ENCODE data around the gene CPLX1. TPM values are rescaled to one million over a fixed set of nuclear protein-coding genes. Genes with fewer than 3 reads are reported as not detected.
A peak's percentile ranks its signal among the peaks of the same experiment; 100 is the strongest.

CPLX1 gene
- total RNA-seq, 1 donor from 2014 or later, result 1.1 TPM

DNA sequence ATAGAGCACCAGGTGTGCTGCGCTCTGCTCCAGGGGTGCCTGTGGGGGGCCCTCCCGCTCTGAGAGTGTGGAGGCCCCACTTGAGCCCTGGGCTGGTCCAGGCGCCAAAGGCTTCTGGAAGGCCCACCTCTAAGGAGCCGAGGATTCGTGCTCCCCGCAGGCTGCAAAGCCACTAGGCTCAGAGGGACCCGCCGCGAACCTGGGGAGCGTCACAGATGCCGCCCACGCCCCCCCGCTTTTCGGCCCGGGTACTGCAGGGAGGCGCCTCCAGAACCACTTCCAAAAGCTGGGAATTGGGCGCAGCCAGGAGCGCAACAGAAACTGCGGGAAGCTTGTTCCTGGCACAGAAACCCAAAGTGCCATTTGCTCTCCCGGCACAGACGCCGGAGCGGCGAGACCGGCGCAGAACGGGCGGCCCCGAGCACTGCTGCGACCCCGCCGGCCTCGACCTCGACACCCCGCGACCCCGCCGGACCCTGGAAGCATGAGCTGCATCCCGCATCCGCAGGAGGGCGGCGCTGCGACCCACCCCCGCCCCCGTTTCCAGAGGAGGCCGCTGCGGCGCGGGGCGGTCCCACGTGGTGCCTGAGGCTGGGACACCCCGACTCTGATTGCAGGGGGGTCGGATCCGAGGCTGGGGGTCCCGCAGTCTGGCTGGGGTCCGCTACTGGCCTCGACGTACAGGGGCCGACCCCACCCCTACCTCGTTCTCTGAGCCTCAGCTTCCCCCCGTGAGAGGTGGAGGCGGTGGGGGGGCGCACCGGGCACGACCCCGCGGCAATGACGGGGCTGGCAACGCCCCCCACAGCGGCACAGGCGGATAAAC, 30.8 kb downstream of the CPLX1 start:
- Histone ChIP-seq H3K27me3 (peaks cover 33% of the 10 kb centered on the region), H3K4me1 (peaks cover 4 to 9% of the 10 kb centered on the region in 2 donors), H3K27ac (no peak overlapping the region), H3K9me3 (no peaks in the 10 kb centered on the region), H3K36me3 (no peaks in the 10 kb centered on the region), H3K4me3 (peak overlapping the region in 1 of 2 donors; percentile 39)
- no peak for TF ChIP-seq CTCF (IDR thresholded peaks at IDR 0.05)
- intact Hi-C loops (cut with DNase I), result no loop called here
- DNase-seq (ENCODE audit: low spot score in 2 of 2), result no peak

DNA sequence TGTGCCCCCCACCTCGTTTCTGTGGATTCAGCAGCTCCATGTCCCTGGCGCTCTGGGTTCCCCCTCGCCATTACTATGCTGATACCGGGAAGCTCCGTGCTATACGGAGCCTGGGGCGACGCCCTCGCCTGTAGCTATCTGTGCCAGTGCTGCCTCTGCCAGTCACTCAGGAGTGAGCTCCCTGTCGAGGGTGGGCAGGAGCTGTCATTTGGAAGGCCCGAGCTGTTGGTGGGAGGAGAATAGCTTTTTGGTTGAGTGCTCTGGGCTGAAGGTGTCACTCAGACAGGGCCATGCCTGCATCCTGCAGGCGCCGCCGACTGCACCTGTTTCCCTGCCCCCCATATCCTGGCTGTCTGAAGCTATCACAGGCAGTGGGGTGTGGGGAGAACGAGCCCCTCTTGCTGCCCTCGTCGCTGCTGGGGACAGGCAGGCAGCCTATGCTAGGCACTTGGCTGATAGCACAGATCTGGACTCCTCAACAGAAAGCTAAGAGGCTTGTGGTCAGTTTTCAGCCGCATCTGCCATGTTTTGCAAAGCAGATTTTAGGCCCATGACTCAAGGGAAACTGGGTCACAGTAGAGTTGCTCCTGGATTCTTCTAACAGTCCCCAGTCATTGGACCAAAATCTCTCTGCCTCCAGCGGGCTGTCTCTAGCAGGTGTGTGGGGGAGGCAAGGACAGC, 31.8 kb downstream of the CPLX1 start:
- intact Hi-C loops (cut with DNase I), result no loop called here
- H3K27ac ChIP-seq, result no peak overlapping the region
- H3K4me1 ChIP-seq, result peaks cover 4 to 9% of the 10 kb centered on the region in 2 donors
- H3K36me3 ChIP-seq, result no peaks in the 10 kb centered on the region
- no peak for DNase-seq (ENCODE audit: low spot score in 2 of 2)
- TF ChIP-seq CTCF (IDR thresholded peaks at IDR 0.05), result no peak
- H3K9me3 ChIP-seq, result no peaks in the 10 kb centered on the region
- H3K27me3 ChIP-seq, result peaks cover 33% of the 10 kb centered on the region
- H3K4me3 ChIP-seq, result no peak overlapping the region

DNA sequence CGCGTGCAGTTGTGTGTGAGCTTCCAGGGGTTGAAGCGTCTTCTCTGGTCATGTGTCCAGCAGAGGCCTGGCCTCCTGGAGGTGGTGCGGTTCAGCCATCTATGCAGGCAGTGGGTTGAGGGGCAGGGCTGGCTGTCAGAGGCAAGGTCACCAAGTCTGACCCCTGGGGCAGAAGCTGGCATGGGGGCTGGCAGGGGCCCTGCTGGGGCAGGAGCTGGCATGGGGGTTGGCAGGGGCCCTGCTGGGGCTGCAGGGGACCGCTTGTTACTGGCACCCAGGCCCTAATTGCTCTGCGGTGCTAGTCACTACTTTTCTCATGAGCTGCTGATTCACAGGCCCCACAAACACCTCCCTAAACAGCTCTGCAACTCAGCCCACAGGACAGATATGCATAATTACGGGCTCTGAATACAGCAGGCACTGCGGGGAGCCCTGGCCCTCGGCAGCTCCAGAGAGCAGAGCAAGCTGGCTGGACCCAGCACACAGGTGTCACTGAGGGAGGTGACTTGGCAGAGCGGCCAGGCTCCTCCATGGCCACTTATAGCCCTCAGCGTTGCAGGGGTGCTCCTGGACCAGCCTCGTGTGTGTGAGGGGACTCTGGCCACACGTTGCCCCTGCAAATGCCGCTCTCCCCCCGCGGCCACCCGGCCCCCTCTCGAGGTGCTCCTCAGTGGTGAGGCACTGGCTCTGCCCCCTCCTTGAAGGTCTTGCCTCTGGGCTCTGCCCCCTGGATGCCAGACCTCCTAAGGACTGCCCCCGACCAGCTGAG, 32.7 kb downstream of the CPLX1 start:
- no peak overlapping the region for H3K27ac ChIP-seq
- no peak for TF ChIP-seq CTCF (IDR thresholded peaks at IDR 0.05)
- no peak for DNase-seq (ENCODE audit: low spot score in 2 of 2)
- no peaks in the 10 kb centered on the region for H3K9me3 ChIP-seq
- H3K27me3 ChIP-seq, result peaks cover 33% of the 10 kb centered on the region
- no peaks in the 10 kb centered on the region for H3K36me3 ChIP-seq
- intact Hi-C loops (cut with DNase I), result no loop called here
- H3K4me1 ChIP-seq, result peaks cover 4 to 9% of the 10 kb centered on the region in 2 donors
- no peak overlapping the region for H3K4me3 ChIP-seq

- H3K4me3 ChIP-seq, result peak overlapping the region in 1 of 2 donors; percentile 33
- DNase-seq (ENCODE audit: low spot score in 2 of 2), result no peak
- peaks cover 4 to 9% of the 10 kb centered on the region in 2 donors for H3K4me1 ChIP-seq
- no peaks in the 10 kb centered on the region for H3K9me3 ChIP-seq
- no peaks in the 10 kb centered on the region for H3K36me3 ChIP-seq
- no peak overlapping the region for H3K27ac ChIP-seq
- H3K27me3 ChIP-seq, result peaks cover 33% of the 10 kb centered on the region
- intact Hi-C loops (cut with DNase I), result no loop called here
- no peak for TF ChIP-seq CTCF (IDR thresholded peaks at IDR 0.05)
Observed at GRCh38 chr4:792626-793092, 33.3 kb downstream of the CPLX1 start.

DNA sequence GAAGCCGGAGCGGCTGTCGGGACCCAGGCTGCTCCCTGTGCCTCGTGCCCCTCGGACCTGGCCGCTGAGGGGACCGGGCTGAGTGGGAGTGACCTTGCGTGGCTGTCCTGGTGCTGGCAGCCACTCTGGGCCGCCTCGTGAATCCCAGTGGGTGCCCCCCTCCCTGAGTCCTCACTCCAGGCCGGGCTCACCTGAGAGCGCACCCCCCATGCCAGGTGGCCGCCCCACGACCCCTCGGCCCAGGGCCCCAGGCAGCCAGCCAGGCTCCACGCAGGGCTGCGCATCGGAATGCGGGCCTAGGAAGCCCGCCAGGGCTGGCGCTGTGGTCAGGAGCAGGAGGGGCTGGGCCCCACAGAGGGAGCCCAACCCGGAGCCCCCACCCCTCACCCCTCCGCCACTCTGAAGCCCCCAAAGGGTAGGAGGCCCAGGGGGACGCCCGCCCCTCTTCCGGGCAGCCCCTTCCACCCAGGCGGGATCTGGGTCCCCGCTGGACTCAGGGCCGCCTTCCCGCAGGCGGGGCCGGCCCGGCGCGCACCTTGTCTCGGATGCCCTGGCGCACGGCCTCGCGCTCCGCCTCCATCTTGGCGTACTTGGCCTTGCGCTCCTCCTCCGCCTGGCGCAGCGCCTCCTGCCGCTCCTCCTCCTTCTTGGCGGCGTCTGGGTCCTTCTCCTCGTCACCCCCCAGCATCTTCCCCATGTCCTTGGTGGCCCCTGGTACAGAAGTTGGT, 33.9 kb downstream of the CPLX1 start:
- H3K27me3 ChIP-seq, result peaks cover 33% of the 10 kb centered on the region
- H3K9me3 ChIP-seq, result no peaks in the 10 kb centered on the region
- no peak overlapping the region for H3K27ac ChIP-seq
- no peak for TF ChIP-seq CTCF (IDR thresholded peaks at IDR 0.05)
- peak overlapping the region in 1 of 2 donors; percentile 33 for H3K4me3 ChIP-seq
- DNase-seq (ENCODE audit: low spot score in 2 of 2), result no peak
- intact Hi-C loops (cut with DNase I), result no loop called here
- no peaks in the 10 kb centered on the region for H3K36me3 ChIP-seq
- H3K4me1 ChIP-seq, result peaks cover 4 to 9% of the 10 kb centered on the region in 2 donors
